Measurements from ENCODE around the gene CD3G. TPM values are rescaled to one million over a fixed set of nuclear protein-coding genes. Genes with fewer than 3 reads are reported as not detected.

The CD3G gene
- total and polyA plus RNA-seq, 2 of the 8 experiments (the other 6 are each of a cell fraction or from before 2014, with no cell fraction given), result not detected

DNA sequence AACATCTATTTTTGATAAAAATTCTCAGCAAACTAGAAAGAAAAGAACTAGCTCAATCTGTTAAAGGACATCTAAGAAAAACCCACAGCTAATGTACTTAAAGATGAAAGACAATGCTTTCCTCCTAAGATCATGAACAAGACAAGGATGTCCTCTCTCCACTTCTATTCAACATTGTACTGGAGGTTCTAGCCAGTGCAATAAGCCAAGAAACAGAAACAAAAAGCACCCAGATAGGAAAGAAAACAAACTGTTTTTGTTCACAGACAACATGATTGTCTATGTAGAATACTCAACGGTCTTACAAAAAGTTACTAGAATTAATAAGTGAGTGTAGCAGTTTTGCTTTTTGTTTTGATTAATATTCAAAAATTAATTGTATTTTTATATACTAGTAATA lies 9.4 kb upstream of the CD3G start:
- TF ChIP-seq CEBPB (IDR thresholded peaks at IDR 0.05; ENCODE audit: low read depth, low read length), result no peak
- no peak for TF ChIP-seq NRF1 (IDR thresholded peaks at IDR 0.05; ENCODE audit: low read depth, low read length)
- no peak for TF ChIP-seq POLR2A (IDR thresholded peaks at IDR 0.05; ENCODE audit: control extremely low read depth in 1 of 2, low read depth in 2 of 2, low read length in 2 of 2)
- TF ChIP-seq HDAC2 (IDR thresholded peaks at IDR 0.05; ENCODE audit: borderline replicate concordance in 1 of 2, low read depth in 2 of 2, low read length in 2 of 2), result no peak
- no peak for TF ChIP-seq CBX8 (IDR thresholded peaks at IDR 0.05; ENCODE audit: borderline replicate concordance, low read depth, low read length)
- TF ChIP-seq CHD1 (IDR thresholded peaks at IDR 0.05; ENCODE audit: low read depth, low read length), result no peak
- TF ChIP-seq RXRA (IDR thresholded peaks at IDR 0.05; ENCODE audit: insufficient read depth, low read depth, low read length), result no peak
- TF ChIP-seq SIRT6 (IDR thresholded peaks at IDR 0.05; ENCODE audit: low read length), result no peak
- H3K14ac ChIP-seq (ENCODE audit: insufficient read length), result no peak overlapping the region
- FAIRE-seq, result no peak
- H3K27me3 ChIP-seq (replicated peaks in 1 of 4; ENCODE audit: control insufficient read depth in 3 of 4, extremely low read depth in 1 of 4, insufficient read depth in 3 of 4, low read length in 3 of 4), result no peaks in the 10 kb centered on the region; a peak in 1 of 7 replicates
- H4K5ac ChIP-seq (ENCODE audit: insufficient read length, low read depth, low read length), result no peak overlapping the region
- no peak overlapping the region for H3K18ac ChIP-seq (ENCODE audit: extremely low read depth, low read length)
- POLR2A ChIA-PET (ENCODE audit: partially characterized antibody), result no interaction called here
- no peak overlapping the region for H2BK20ac ChIP-seq (ENCODE audit: low read length)
- no peak overlapping the region for H2AFZ ChIP-seq (ENCODE audit: low read length)
- H4K91ac ChIP-seq (replicated peaks; ENCODE audit: insufficient read length, low read length), result no peak overlapping the region
- no peak overlapping the region for H3K27ac ChIP-seq (ENCODE audit: low read depth, low read length)
- no peak overlapping the region for H2AK5ac ChIP-seq (ENCODE audit: low read depth, low read length)
- H3K79me1 ChIP-seq (ENCODE audit: low read depth, low read length), result no peaks in the 10 kb centered on the region; the same call in 1 of the 2 replicates
- H3K4ac ChIP-seq (replicated peaks; ENCODE audit: insufficient read length, low read depth, low read length), result no peak overlapping the region
- H3K4me2 ChIP-seq (ENCODE audit: insufficient read depth in 1 of 2, low read depth in 2 of 2, low read length in 2 of 2), result no peak overlapping the region
- no peak overlapping the region for H3K4me3 ChIP-seq (ENCODE audit: extremely low read depth in 1 of 4, insufficient read depth in 2 of 4, low read depth in 3 of 4, low read length in 4 of 4)
- H2BK12ac ChIP-seq (ENCODE audit: low read depth, low read length), result no peak overlapping the region
- H3K36me3 ChIP-seq (ENCODE audit: control insufficient read depth in 2 of 4, insufficient read depth in 4 of 4, low read length in 3 of 4), result no peaks in the 10 kb centered on the region
- H3K9me3 ChIP-seq (ENCODE audit: insufficient read depth in 2 of 2, low read depth in 1 of 2, low read length in 1 of 2), result peaks cover 5 to 14% of the 10 kb centered on the region in 2 experiments; a peak in 3 of 4 replicates
- no peak for DNase-seq (ENCODE audit: low read depth in 1 of 2, low spot score in 2 of 2)
- 92% methylated on average over 1 of the region's 1 CpG; no CpG with 5 or more reads in 1 of the 2 experiments for WGBS, 2 experiments (ENCODE audit: extremely low coverage in 1 of 2, insufficient coverage in 1 of 2, insufficient read length in 1 of 2, insufficient replicate concordance in 2 of 2, low coverage in 1 of 2, low lambda C conversion rate in 2 of 2, missing lambda C conversion rate in 1 of 2)
- H3K56ac ChIP-seq (replicated peaks; ENCODE audit: insufficient read length, low read depth, low read length), result no peak overlapping the region
- no peaks in the 10 kb centered on the region for H4K20me1 ChIP-seq (replicated peaks in 1 of 2; ENCODE audit: control insufficient read depth in 1 of 2, insufficient read depth in 2 of 2, low read length in 2 of 2)
- CTCF ChIA-PET (ENCODE audit: partially characterized antibody), result interaction anchor here (1.4 kb wide), 1 partner anchor 13 kb away, joined by 6 read pairs; no protein-coding TSS in a partner anchor
- no peak overlapping the region for H2BK120ac ChIP-seq (replicated peaks; ENCODE audit: low read depth, low read length)
- no peaks in the 10 kb centered on the region for H3K4me1 ChIP-seq (replicated peaks in 1 of 4; ENCODE audit: control insufficient read depth in 3 of 4, insufficient read depth in 4 of 4, low read length in 3 of 4)
- no peak overlapping the region for H3K23ac ChIP-seq (ENCODE audit: insufficient read length)
- H3K9ac ChIP-seq (replicated peaks in 1 of 4; ENCODE audit: extremely low read depth in 1 of 4, low read depth in 3 of 4, low read length in 3 of 4), result no peak overlapping the region
- no peak overlapping the region for H2BK5ac ChIP-seq (ENCODE audit: low read depth, low read length)
- H4K8ac ChIP-seq (ENCODE audit: extremely low read depth, insufficient read depth, low read length), result no peak overlapping the region
- no peaks in the 10 kb centered on the region for H3K79me2 ChIP-seq (ENCODE audit: control insufficient read depth in 1 of 2, insufficient read depth in 2 of 2, low read length in 2 of 2)
- no peaks in the 10 kb centered on the region for H3K23me2 ChIP-seq (ENCODE audit: low read depth, low read length)
- no peak overlapping the region for H2BK15ac ChIP-seq (ENCODE audit: low read length)
